ENCODE measurements around the gene ZNF488. TPM values are rescaled to one million over a fixed set of nuclear protein-coding genes. Genes with fewer than 3 reads are reported as not detected.

Gene ZNF488
- total and polyA plus RNA-seq, 2 donors (not counting 1 experiment from before 2014, with no cell fraction given): not detected

- Histone ChIP-seq H3K9me3 (ENCODE audit: control extremely low read depth in 1 of 3, control insufficient read depth in 2 of 3, insufficient read depth in 1 of 3, low read length in 2 of 3) (no peaks in the 10 kb centered on the region), H3K9ac (ENCODE audit: low read length) (no peak overlapping the region), H3K36me3 (replicated peaks in 1 of 2; ENCODE audit: control extremely low read depth in 1 of 2, control insufficient read depth in 1 of 2, extremely low read depth in 1 of 2, insufficient read depth in 2 of 2, low read length in 1 of 2) (no peaks in the 10 kb centered on the region), H3K4me1 (ENCODE audit: control insufficient read depth in 2 of 2, insufficient read depth in 2 of 2, low read length in 2 of 2) (no peaks in the 10 kb centered on the region), H3K4me3 (ENCODE audit: control extremely low read depth in 1 of 5, extremely low read depth in 1 of 5, insufficient read depth in 1 of 5, low read depth in 2 of 5, low read length in 4 of 5) (no peak overlapping the region), H3K27ac (ENCODE audit: low read length in 2 of 2) (no peak overlapping the region), H3K27me3 (replicated peaks in 1 of 4; ENCODE audit: control extremely low read depth in 1 of 4, control insufficient read depth in 3 of 4, insufficient read depth in 4 of 4, low read length in 3 of 4) (peaks cover 0 to under 1% (median 0%) of the 10 kb centered on the region in 4 experiments), H3K4me2 (replicated peaks; ENCODE audit: low read depth, low read length, poor library complexity, severe bottlenecking) (no peak overlapping the region), H4K20me1 (ENCODE audit: control insufficient read depth, insufficient read depth, low read length, poor library complexity, severe bottlenecking) (no peaks in the 10 kb centered on the region), H2AFZ (ENCODE audit: insufficient read depth, low read depth, low read length, poor library complexity, severe bottlenecking) (no peak overlapping the region), H3K79me2 (ENCODE audit: control insufficient read depth, insufficient read depth, low read length) (no peaks in the 10 kb centered on the region)
- Mint-ChIP-seq H3K4me3 (no peak overlapping the region), H3K4me1 (no peaks in the 10 kb centered on the region), H3K9me3 (ENCODE audit: insufficient read depth) (no peaks in the 10 kb centered on the region), H3K27ac (no peak overlapping the region), H3K27me3 (peaks cover 23% of the 10 kb centered on the region)
- ATAC-seq (ENCODE audit: low read depth) (no peak), DNase-seq (no peak)
- intact Hi-C loops (cut with micrococcal nuclease): no loop called here
- ChIA-PET CTCF (no interaction called here), POLR2A (no interaction called here)
- TF ChIP-seq CTCF (IDR thresholded peaks at IDR 0.05) (no peak), EZH2 (IDR thresholded peaks at IDR 0.05; ENCODE audit: borderline replicate concordance, insufficient read depth, low read depth, low read length, poor library complexity, severe bottlenecking) (no peak)
- 76% methylated on average over 3 of the region's 6 CpGs for WGBS (ENCODE audit: insufficient coverage)
Measured at GRCh38 chr10:47403446-47404318, 19.6 kb upstream of the ZNF488 start.

- Histone ChIP-seq H2AFZ (ENCODE audit: insufficient read depth, low read depth, low read length, poor library complexity, severe bottlenecking) (no peak overlapping the region), H3K4me3 (ENCODE audit: control extremely low read depth in 1 of 5, extremely low read depth in 1 of 5, insufficient read depth in 1 of 5, low read depth in 2 of 5, low read length in 4 of 5) (no peak overlapping the region), H3K36me3 (replicated peaks in 1 of 2; ENCODE audit: control extremely low read depth in 1 of 2, control insufficient read depth in 1 of 2, extremely low read depth in 1 of 2, insufficient read depth in 2 of 2, low read length in 1 of 2) (no peaks in the 10 kb centered on the region), H3K27me3 (replicated peaks in 1 of 4; ENCODE audit: control extremely low read depth in 1 of 4, control insufficient read depth in 3 of 4, insufficient read depth in 4 of 4, low read length in 3 of 4) (peaks cover 0 to 5% (median 1%) of the 10 kb centered on the region in 4 experiments), H3K9me3 (ENCODE audit: control extremely low read depth in 1 of 3, control insufficient read depth in 2 of 3, insufficient read depth in 1 of 3, low read length in 2 of 3) (no peaks in the 10 kb centered on the region), H3K9ac (ENCODE audit: low read length) (no peak overlapping the region), H3K27ac (ENCODE audit: low read length in 2 of 2) (no peak overlapping the region), H3K4me2 (replicated peaks; ENCODE audit: low read depth, low read length, poor library complexity, severe bottlenecking) (no peak overlapping the region), H4K20me1 (ENCODE audit: control insufficient read depth, insufficient read depth, low read length, poor library complexity, severe bottlenecking) (no peaks in the 10 kb centered on the region), H3K79me2 (ENCODE audit: control insufficient read depth, insufficient read depth, low read length) (no peaks in the 10 kb centered on the region), H3K4me1 (ENCODE audit: control insufficient read depth in 2 of 2, insufficient read depth in 2 of 2, low read length in 2 of 2) (no peaks in the 10 kb centered on the region)
- intact Hi-C loops (cut with micrococcal nuclease): no loop called here
- 96% methylated on average over 4 of the region's 4 CpGs for WGBS (ENCODE audit: insufficient coverage)
- CTCF ChIA-PET: no interaction called here
- H3K27me3 Mint-ChIP-seq: peaks cover 26% of the 10 kb centered on the region
- POLR2A ChIA-PET: no interaction called here
- H3K4me1 Mint-ChIP-seq: no peaks in the 10 kb centered on the region
- DNase-seq: no peak
- H3K27ac Mint-ChIP-seq: no peak overlapping the region
- H3K9me3 Mint-ChIP-seq (ENCODE audit: insufficient read depth): no peaks in the 10 kb centered on the region
- no peak overlapping the region for H3K4me3 Mint-ChIP-seq
- TF ChIP-seq EZH2 (IDR thresholded peaks at IDR 0.05; ENCODE audit: borderline replicate concordance, insufficient read depth, low read depth, low read length, poor library complexity, severe bottlenecking) (no peak), CTCF (IDR thresholded peaks at IDR 0.05) (no peak)
- ATAC-seq (ENCODE audit: low read depth): no peak
Measured at GRCh38 chr10:47402641-47403301, 18.7 kb upstream of the ZNF488 start.

Data from B cell (primary cell).